HepG2 (cell line): ENCODE data around the gene ACSS2. TPM values are rescaled to one million over a fixed set of nuclear protein-coding genes. Genes with fewer than 3 reads are reported as not detected.

Experiments used
- ARNT ChIP-seq: fragments of 450-650 bp; IDR thresholded peaks from 2 replicates; pipeline ENCODE4 v1.6.1; 2017
- FIP1L1 ChIP-seq: fragments of 200-400 bp; formaldehyde crosslinking; IDR thresholded peaks from 2 replicates; pipeline ENCODE4 v1.6.1; 2018; ENCODE audit warnings: low read depth, mild to moderate bottlenecking, low read length, moderate library complexity, borderline replicate concordance; ENCODE audit not compliant: insufficient read depth
- FOXP1 ChIP-seq, 2 experiments: fragments of 450-650 bp in 1 of 2; IDR thresholded peaks; 2 replicates each; pipeline ENCODE4 v1.6.1; 2017 to 2018; ENCODE audit warnings: antibody characterized with exemption in 1 of 2
- GABPB1 ChIP-seq: IDR thresholded peaks from 2 replicates; pipeline ENCODE4 v1.6.1; 2016; ENCODE audit warnings: mild to moderate bottlenecking, missing genetic modification reagents, moderate library complexity, missing compliant biosample characterization
- HDAC2 ChIP-seq: sonication (generic); formaldehyde crosslinking; IDR thresholded peaks from 2 replicates; pipeline ENCODE4 v1.4.0; 2020; ENCODE audit warnings: missing genetic modification reagents
- HDAC6 ChIP-seq: fragments of 200-600 bp; sonication (generic); IDR thresholded peaks from 2 replicates; pipeline ENCODE4 v1.7.0; 2017; ENCODE audit warnings: mild to moderate bottlenecking, antibody characterized with exemption, low read length, low read depth
- MAFG ChIP-seq: sonication (generic); formaldehyde crosslinking; IDR thresholded peaks from 2 replicates; pipeline ENCODE4 v1.5.1; 2020; ENCODE audit warnings: mild to moderate bottlenecking, missing genetic modification reagents
- NFAT5 ChIP-seq: sonication (generic); formaldehyde crosslinking; IDR thresholded peaks from 2 replicates; pipeline ENCODE4 v1.4.0; 2020; ENCODE audit warnings: missing genetic modification reagents
- PAXIP1 ChIP-seq: sonication (generic); formaldehyde crosslinking; conservative IDR thresholded peaks from 2 replicates; pipeline ENCODE4 v1.4.0; 2020; ENCODE audit warnings: mild to moderate bottlenecking, missing genetic modification reagents, moderate library complexity
- SMC3 ChIP-seq: IDR thresholded peaks from 2 replicates; pipeline ENCODE4 v1.6.1; 2011; ENCODE audit warnings: low read length, improper control_type of control experiment
- XBP1 ChIP-seq: sonication (generic); formaldehyde crosslinking; IDR thresholded peaks from 2 replicates; pipeline ENCODE4 v1.5.0; 2020; ENCODE audit warnings: missing genetic modification reagents
- ZBTB7B ChIP-seq: sonication (generic); formaldehyde crosslinking; IDR thresholded peaks from 2 replicates; pipeline ENCODE4 v1.4.0; 2020; ENCODE audit warnings: missing genetic modification reagents
- ZFP41 ChIP-seq: sonication (generic); formaldehyde crosslinking; IDR thresholded peaks from 2 replicates; pipeline ENCODE4 v1.4.0; 2020; ENCODE audit warnings: mild to moderate bottlenecking, missing genetic modification reagents, borderline replicate concordance
- ZHX1 ChIP-seq: sonication (generic); formaldehyde crosslinking; IDR thresholded peaks from 2 replicates; pipeline ENCODE4 v1.8.1; 2022; ENCODE audit warnings: low read depth, mild to moderate bottlenecking, missing genetic modification reagents
- ZNF101 ChIP-seq: sonication (generic); formaldehyde crosslinking; IDR thresholded peaks from 2 replicates; pipeline ENCODE4 v1.4.0; 2020; ENCODE audit warnings: mild to moderate bottlenecking, low read depth, missing genetic modification reagents, borderline replicate concordance
- ZNF292 ChIP-seq: sonication (generic); formaldehyde crosslinking; IDR thresholded peaks from 2 replicates; pipeline ENCODE4 v1.8.1; 2022; ENCODE audit warnings: mild to moderate bottlenecking, low read depth, missing genetic modification reagents, borderline replicate concordance
- ZNF354B ChIP-seq: sonication (generic); formaldehyde crosslinking; IDR thresholded peaks from 2 replicates; pipeline ENCODE4 v1.8.0; 2022; ENCODE audit warnings: mild to moderate bottlenecking, missing genetic modification reagents
- ZNF484 ChIP-seq: sonication (generic); formaldehyde crosslinking; IDR thresholded peaks from 2 replicates; pipeline ENCODE4 v1.5.1; 2020; ENCODE audit warnings: mild to moderate bottlenecking, low read depth, missing genetic modification reagents, borderline replicate concordance
- ZNF674 ChIP-seq: sonication (generic); formaldehyde crosslinking; IDR thresholded peaks from 2 replicates; pipeline ENCODE4 v1.5.0; 2020; ENCODE audit warnings: low read depth, mild to moderate bottlenecking, missing genetic modification reagents
- polyA plus RNA-seq, 8 experiments: library from polyadenylated mRNA; depleted of rRNA in 3 of 8; stranded (reverse) in 7 of 8; unstranded in 1 of 8; fragments of >200 nt; fragmentation: Illumina TruSeq in 4 of 8; extraction: Trizol in 4 of 8; gene quantifications; 2 replicates each; pipeline versions ENCODE4 v1.2.1 to v1.2.3, GENCODE V29; 2011 to 2016; ENCODE audit warnings: low read depth in 4 of 8, missing spikeins in 1 of 8, mixed read lengths in 1 of 8; ENCODE audit not compliant: insufficient read depth in 1 of 8
- total RNA-seq, 5 experiments: library from RNA; depleted of rRNA; stranded (reverse); fragments of >200 nt; fragmentation: Illumina TruSeq; extraction: Trizol; gene quantifications; 2 replicates each; pipeline ENCODE4 v1.2.3, GENCODE V29; 2016; ENCODE audit warnings: low read depth in 1 of 5

The ACSS2 gene
- total and polyA plus RNA-seq, 2 of the 13 experiments (the other 11 are each of a cell fraction or from before 2014, with no cell fraction given), result 72.8 to 89.7 TPM

- TF ChIP-seq NFAT5 (CRISPR knock-in tag) (no peak), ZBTB7B (CRISPR knock-in tag) (peak; percentile 97), ZNF101 (no peak), XBP1 (CRISPR knock-in tag) (no peak), ZFP41 (CRISPR knock-in tag) (no peak), FOXP1 (IDR thresholded peaks at IDR 0.05) (no peak), FOXP1 (CRISPR knock-in tag; IDR thresholded peaks at IDR 0.05) (no peak; the same call in 1 of the 2 replicates), HDAC2 (CRISPR knock-in tag) (peak; percentile 89), PAXIP1 (CRISPR knock-in tag) (peak; percentile 55; the same call in 1 of the 2 replicates), ZNF484 (CRISPR knock-in tag) (no peak; the same call in 1 of the 2 replicates), ZHX1 (CRISPR knock-in tag) (no peak), ZNF674 (CRISPR knock-in tag) (no peak), MAFG (CRISPR knock-in tag) (no peak), ZNF292 (CRISPR knock-in tag) (peak; percentile 97), ZNF354B (no peak), SMC3 (no peak), FIP1L1 (no peak), GABPB1 (peak; percentile 98), HDAC6 (no peak), ARNT (no peak)
Measured at GRCh38 chr20:34872622-34873224, 3.7 kb upstream of the ACSS2 start, which contains the start of gene GGT7 (continued).
